ENCODE data around the gene XRCC1. TPM values are rescaled to one million over a fixed set of nuclear protein-coding genes. Genes with fewer than 3 reads are reported as not detected.

Gene XRCC1
- polyA plus RNA-seq, 1 of the 3 experiments (the other 2 are of a cell fraction): 30.3 TPM

GRCh38 chr19:43506629-43507028, 68.7 kb downstream of the XRCC1 start:
- Histone ChIP-seq H3K36me3 (replicated peaks in 1 of 2; ENCODE audit: control insufficient read depth in 1 of 2, insufficient read depth in 2 of 2, low read length in 1 of 2) (peaks cover 10 to 11% of the 10 kb centered on the region in 2 experiments), H3K27me3 (ENCODE audit: insufficient read depth) (no peaks in the 10 kb centered on the region), H3K4me1 (ENCODE audit: control insufficient read depth in 1 of 2, insufficient read depth in 2 of 2, low read depth in 1 of 2, low read length in 1 of 2) (peaks cover 3 to 4% of the 10 kb centered on the region in 2 experiments; a peak in 1 of 4 replicates), H3K27ac (ENCODE audit: low read depth in 2 of 2, low read length in 1 of 2) (no peak overlapping the region), H2AFZ (ENCODE audit: low read depth) (no peak overlapping the region), H4K20me1 (ENCODE audit: insufficient read depth) (no peaks in the 10 kb centered on the region), H3K9ac (no peak overlapping the region), H3K9me2 (no peaks in the 10 kb centered on the region), H3K79me2 (ENCODE audit: insufficient read depth) (no peaks in the 10 kb centered on the region), H3K4me2 (no peak overlapping the region), H3K9me3 (no peaks in the 10 kb centered on the region), H3K4me3 (ENCODE audit: low read depth in 2 of 2, low read length in 1 of 2) (no peak overlapping the region), H3F3A (replicated peaks; ENCODE audit: insufficient read depth) (peaks cover 14% of the 10 kb centered on the region)
- CTCF ChIA-PET: interaction anchor here (3.9 to 4.3 kb wide), 2 partner anchors 12 to 60 kb away, joined by 22 to 42 read pairs; no protein-coding TSS in a partner anchor
- no peak for DNase-seq
- POLR2A ChIA-PET: no interaction called here
- TF ChIP-seq USF2 (IDR thresholded peaks at IDR 0.05; ENCODE audit: borderline replicate concordance, low read depth, low read length) (no peak), POLR2AphosphoS5 (IDR thresholded peaks at IDR 0.05; ENCODE audit: low read depth, low read length) (no peak), FOXJ3 (CRISPR knock-in tag; IDR thresholded peaks at IDR 0.05) (no peak), YY1 (IDR thresholded peaks at IDR 0.05; ENCODE audit: low read depth) (no peak), TCF12 (IDR thresholded peaks at IDR 0.05) (no peak), GATA2 (CRISPR knock-in tag; IDR thresholded peaks at IDR 0.05) (no peak), FOSL2 (IDR thresholded peaks at IDR 0.05; ENCODE audit: borderline replicate concordance, low read depth) (no peak), FOXM1 (IDR thresholded peaks at IDR 0.05; ENCODE audit: low read depth) (no peak), PBX3 (IDR thresholded peaks at IDR 0.05) (no peak), NRF1 (IDR thresholded peaks at IDR 0.05; ENCODE audit: low read depth, low read length) (no peak), EZH2phosphoT487 (IDR thresholded peaks at IDR 0.05; ENCODE audit: borderline replicate concordance, low read depth) (no peak), ELF1 (IDR thresholded peaks at IDR 0.05) (no peak), NFIC (IDR thresholded peaks at IDR 0.05; ENCODE audit: borderline replicate concordance) (no peak)
- TF ChIP-seq, protein P1, sequence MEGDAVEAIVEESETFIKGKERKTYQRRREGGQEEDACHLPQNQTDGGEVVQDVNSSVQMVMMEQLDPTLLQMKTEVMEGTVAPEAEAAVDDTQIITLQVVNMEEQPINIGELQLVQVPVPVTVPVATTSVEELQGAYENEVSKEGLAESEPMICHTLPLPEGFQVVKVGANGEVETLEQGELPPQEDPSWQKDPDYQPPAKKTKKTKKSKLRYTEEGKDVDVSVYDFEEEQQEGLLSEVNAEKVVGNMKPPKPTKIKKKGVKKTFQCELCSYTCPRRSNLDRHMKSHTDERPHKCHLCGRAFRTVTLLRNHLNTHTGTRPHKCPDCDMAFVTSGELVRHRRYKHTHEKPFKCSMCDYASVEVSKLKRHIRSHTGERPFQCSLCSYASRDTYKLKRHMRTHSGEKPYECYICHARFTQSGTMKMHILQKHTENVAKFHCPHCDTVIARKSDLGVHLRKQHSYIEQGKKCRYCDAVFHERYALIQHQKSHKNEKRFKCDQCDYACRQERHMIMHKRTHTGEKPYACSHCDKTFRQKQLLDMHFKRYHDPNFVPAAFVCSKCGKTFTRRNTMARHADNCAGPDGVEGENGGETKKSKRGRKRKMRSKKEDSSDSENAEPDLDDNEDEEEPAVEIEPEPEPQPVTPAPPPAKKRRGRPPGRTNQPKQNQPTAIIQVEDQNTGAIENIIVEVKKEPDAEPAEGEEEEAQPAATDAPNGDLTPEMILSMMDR (IDR thresholded peaks at IDR 0.05): no peak
- TF ChIP-seq, protein P2, sequence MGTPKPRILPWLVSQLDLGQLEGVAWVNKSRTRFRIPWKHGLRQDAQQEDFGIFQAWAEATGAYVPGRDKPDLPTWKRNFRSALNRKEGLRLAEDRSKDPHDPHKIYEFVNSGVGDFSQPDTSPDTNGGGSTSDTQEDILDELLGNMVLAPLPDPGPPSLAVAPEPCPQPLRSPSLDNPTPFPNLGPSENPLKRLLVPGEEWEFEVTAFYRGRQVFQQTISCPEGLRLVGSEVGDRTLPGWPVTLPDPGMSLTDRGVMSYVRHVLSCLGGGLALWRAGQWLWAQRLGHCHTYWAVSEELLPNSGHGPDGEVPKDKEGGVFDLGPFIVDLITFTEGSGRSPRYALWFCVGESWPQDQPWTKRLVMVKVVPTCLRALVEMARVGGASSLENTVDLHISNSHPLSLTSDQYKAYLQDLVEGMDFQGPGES (IDR thresholded peaks at IDR 0.05; ENCODE audit: low read depth, low read length): no peak
- TF ChIP-seq, protein P3, sequence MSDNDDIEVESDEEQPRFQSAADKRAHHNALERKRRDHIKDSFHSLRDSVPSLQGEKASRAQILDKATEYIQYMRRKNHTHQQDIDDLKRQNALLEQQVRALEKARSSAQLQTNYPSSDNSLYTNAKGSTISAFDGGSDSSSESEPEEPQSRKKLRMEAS (IDR thresholded peaks at IDR 0.05; ENCODE audit: low read depth): no peak
- 94% methylated on average over 5 of the region's 5 CpGs for WGBS (ENCODE audit: low lambda C conversion rate)

All from SK-N-SH (cell line).